A204.1 (cell line): Measurements from ENCODE around the gene NUP93.
"Not testable (repeated sequence)": the region's sequence is repeated elsewhere in the genome, so short reads cannot be mapped to it uniquely, and the experiment has no call there.

Experiments used
- FAIRE-seq: peaks from 2 replicates; lab custom pipeline; 2012; peaks lifted over from hg19 to GRCh38; lab: Jason Lieb, UNC

Gene NUP93

DNA sequence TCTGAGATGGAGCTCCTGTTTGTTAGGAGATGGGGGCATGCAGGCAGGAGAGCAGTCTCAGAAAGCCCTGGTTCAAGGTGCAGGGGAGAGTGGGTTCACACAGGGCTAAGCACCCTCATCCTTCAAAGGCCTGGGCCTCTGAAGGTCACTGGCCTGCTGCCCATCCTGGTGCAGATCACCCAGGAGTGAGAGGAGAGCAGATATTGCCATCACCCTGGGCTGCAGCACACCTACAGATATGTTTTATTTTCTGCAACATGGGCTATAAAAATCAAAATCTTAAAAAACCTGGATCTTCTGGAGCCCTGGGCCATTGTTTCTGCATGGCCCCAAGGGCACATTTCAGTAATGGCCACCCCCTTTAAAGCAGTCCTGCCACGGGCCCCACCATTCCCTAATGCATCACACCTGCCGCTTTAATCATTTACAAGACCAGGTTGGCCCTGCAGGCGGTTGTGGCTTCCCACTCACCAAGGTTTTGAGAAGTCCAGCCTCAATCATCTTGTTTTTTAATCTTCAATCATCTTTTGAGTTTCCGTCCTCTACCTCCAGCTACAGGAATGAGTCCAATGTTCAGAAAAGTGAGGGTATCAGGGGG is 20.4 kb upstream of the NUP93 start:
- FAIRE-seq: no peak

DNA sequence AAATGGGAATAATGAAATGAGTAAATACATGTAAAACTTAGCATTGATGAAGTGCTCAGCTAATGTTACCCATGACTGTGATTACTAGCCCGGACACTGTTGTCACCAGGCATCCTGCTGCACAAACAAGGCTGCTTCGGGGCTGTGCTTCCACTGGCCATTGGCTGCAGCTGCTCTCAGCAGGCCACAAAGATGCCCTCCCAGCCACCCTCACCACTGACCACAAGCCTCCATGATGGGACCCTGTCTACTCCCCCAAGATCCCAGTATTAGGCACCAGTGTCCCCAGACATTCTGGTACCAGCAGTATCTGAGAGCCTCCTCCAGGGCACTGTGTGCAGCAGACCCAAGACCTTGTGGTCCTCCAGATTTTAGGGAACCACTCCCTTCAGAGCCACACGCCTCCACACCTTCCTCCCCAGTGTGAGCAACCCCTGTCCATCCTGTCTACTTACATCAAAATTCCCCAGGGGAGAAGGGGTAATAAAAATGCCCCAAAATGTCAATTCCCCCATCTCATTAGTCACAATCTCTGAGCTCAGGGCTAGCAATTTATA is 19.7 kb upstream of the NUP93 start:
- no peak for FAIRE-seq

DNA sequence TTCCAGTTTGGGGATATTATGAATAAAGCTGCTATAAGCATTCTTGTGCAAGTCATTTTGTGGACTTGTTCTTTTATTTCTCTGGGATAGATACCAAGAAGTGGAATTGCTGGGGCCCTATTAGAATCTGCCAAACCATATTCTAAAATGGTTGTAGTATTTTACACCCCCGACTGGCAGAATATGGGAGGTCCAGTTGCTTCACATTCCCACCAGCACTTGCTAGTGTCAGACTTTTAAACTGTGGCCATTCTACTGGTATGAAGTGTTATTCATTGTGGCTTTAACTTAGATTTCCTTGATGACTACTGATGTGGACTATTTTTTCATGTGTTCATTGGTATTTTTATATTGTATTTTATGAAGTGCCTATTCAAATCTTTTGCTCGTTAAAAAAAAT is 18.1 kb upstream of the NUP93 start:
- no peak for FAIRE-seq

DNA sequence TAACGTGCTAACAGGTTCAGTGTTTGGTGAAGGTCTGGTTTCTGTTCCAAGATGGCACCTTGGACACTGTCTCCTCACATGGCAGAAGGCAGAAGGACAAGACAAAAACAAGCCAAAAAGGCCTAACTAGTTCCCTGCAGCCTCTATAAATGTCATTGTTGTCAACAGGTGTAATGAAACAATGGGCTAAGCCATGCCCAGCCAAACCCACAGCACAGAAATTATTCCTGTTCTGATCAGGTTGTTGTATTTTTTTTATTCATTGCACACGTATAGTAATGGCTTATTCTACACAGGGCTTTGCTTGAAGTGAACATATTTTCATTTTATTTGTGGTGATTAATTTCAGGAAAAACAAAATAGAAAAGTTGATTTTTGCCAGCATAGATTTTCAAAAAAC is 16.1 kb upstream of the NUP93 start:
- FAIRE-seq: no peak

DNA sequence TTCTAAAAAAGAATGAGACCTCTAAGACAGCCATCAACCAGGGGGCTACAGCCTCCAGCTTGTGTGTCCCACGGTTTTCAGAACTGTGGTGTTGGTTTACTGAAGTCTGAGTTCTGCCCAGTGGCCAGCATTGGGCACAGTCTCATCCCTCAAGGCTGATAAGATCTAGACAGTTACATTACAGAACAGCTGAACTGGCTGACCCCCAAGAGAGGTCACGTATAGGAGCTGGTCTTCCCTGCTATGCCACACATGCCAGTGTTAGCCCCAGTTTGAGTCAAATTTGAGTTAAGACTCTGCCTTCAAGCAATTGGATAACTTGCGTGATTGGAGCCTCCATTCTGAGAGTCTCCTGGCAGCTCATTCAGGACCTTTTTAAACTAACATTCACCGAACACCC is 14.8 kb upstream of the NUP93 start:
- no peak for FAIRE-seq

DNA sequence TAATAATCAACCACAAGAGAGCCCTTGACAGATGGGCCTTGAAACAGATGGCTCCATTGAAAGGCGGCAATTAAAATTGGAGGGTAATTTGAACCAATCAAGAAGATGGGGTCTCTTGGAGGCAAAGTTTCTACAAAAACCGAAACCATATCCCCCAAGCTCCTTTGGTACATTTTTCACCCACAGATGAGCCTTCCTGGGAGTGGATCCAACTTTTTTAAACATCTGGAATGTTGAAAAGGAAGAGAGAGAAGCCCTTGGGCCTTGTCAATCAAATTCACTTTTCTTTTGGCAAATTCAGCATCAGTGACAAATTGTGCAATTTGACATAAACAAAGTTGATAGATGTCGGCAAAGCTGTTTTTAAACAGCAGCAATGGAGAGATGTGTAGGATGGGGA is 13.2 kb upstream of the NUP93 start:
- no peak for FAIRE-seq

DNA sequence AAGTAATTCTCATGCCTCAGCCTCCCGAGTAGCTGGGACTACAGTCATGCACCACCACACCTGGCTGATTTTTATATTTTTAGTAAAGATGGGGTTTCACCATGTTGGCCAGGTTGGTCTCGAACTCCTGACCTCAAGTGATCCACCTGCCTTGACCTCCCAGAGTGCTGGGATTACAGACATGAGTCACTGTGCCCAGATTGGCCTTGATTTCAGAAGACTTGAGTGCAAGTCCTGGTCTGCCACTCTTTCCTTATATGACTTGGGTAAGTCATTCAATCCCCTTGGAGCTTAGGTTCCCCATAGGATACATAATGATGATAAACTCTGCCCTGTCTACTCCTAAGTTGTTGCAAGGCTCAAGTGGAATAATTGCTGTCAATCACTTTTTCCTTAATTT is 12.4 kb upstream of the NUP93 start:
- not testable (repeated sequence) for FAIRE-seq

DNA sequence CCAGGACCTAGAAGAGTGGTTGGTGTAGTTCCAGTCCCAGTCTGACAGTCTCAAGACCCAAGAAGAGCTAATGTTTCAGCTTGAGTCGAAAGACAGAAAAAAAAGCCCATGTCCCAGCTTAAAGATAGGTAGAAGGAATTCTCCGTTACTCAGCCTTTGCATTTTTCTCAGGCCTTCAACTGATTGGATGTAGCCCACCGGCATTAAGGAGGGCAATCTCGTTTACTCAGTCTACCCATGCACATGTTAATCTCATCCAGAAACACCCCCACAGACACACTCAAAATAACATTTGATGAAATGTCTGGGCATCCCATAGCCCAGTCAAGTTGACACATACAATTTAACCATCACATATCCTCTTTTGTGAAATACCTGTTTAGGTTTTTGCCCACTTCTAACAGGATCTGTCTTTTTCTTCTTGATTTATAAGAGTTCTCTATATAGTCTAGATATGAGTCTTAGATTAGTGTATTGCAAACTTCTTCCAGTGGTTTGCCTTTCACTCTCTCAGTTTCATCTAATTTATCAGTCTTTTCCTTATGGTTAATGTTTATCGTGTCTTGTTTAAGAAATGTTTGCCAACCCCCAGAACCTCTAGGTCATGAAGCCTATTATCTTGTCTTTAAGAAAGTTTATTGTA is 7.6 kb upstream of the NUP93 start:
- FAIRE-seq: no peak

DNA sequence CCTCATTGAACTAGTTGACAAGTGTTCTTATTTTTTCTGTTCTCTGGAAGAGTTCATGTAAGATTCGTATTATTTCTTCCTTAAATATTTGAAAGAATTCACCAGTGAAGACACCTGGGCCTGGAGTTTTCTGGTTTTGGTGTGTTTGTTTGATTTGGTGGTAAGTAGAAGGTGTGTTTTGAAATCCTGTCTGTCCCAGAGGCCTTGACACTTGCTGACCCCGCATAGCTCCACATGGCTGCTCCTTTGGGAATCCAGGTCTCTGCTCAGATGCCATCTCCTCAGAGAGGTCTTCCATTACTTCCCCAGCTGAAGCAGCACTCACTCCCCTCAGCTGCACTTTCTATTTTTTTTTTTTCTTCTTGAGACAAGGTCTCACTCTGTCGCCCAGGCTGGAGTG is 5.7 kb upstream of the NUP93 start:
- FAIRE-seq: no peak

DNA sequence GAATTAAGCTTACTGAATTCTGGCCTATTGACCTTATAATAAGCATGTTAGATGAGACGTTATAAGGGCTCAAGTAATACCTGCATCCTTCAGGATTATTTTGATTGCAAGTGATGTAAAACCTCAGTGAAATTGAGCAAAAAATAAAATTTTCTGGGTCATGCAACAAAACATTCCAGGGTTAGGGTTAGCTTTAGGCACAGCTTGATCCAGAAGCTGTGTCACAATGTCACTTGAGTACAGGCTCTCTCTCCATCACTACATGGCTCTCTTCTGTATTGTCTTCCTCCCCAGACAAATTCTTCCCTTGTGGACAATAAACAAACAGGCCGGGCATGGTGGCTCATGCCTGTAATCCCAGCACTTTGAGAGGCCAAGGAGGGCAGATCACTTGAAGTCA is 3.6 kb upstream of the NUP93 start:
- FAIRE-seq: no peak

DNA sequence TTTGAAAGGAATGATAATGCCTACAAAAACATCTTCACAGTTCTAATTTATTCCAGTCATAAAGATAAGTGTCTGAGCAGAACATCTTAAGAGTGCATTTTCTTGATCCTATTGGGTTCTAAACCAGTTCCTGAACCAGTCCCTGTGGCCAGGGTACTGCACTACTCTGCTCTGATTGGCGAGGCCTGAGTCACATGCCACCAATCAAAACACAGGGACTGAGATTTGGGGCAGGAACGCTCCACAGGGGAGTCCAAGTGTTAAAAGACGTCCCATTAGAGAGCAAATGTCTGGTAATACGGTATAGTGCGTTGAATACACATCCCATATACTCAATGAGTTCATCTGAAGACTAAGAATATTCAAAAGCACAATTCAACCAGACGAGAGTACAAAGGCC is 3.0 kb upstream of the NUP93 start:
- FAIRE-seq: no peak

DNA sequence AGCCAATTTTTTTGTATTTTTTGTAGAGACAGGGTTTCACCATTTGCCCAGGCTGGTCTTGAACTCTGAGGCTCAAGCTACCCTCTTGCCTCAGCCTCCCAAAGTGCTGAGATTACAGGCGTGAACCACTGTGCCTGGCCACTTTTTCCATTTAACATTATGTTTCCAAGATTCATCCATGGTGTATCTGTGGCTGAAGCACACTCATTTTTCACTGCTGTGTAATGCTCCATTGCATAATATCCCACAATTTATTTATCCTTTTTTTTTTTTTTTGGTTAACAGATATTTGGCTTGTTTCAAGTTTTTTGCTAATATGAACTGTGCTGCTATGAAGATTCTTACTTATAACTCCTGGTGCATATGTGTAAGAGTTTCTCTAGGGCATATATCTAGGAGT is 1.9 kb upstream of the NUP93 start:
- no peak for FAIRE-seq

DNA sequence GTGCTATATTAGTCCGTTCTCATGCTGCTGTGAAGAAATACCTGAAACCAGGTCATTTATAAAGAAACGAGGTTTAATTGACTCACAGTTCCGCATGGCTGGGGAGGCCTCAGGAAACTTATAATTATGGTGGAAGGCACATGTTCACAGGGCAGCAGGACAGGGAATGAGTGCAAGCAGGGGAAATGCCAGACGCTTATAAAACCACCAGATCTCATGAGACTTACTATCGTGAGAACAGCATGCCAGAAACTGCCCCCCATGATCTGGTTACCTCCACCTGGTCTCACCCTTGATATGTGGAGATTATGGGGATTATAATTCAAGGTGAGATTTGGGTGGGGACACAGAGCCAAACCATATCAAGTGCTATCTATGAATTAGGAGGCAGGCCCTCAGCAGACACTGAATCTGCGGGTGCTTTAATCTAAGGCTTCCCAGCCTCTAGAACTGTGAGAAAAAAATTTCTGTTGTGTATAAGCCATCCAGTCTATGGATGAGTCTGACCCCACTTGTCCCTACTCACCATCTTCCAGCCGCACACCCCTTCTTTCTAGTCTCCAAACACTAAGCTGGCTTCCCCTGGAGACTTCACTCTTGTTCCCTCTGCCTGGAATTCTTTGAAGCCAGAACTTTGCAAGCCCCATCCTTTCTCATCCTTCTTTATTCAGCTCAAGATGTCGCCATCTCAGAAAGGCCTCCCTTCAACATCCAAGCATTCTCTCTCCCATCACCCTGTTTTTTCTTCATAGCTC is 772 bp upstream of the NUP93 start:
- FAIRE-seq: no peak

DNA sequence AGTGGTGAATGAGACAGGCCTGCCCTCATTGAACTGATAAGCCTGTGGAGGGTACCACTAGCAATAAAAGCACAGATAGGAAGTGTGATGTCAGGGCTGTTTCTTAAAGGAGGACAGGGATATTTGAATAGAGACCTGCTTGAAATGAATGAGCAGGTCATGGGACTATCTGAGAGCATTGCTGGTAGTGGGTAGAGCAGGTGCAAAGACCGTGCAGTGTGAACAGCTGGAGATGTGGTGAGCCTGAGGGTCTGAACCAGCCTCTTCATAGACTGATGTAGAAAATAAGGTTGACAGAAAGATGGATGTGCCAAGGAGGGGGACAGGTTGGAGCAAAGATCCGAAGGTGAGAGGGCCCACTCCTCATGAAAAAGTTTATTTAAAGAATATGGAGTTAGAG is 2.4 kb downstream of the NUP93 start:
- no peak for FAIRE-seq

DNA sequence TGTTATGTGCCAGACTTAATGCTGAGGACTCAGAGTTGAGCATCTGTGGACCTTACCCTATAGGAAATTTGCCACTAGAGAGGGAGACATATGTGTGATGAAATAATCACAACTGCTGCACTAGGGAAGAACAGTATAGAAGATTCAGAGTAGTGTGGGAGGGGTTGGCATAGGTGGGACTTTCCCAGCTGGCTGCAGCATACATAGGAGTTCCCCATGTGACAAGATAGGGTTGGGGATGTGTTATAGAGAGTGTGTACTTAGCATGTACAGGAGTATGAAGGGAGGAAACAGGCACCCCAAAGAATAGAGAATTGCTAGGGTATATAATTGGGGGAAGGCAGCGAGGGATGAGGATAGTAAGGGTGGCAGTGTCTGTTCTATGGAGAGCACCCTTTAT is 2.9 kb downstream of the NUP93 start:
- FAIRE-seq: no peak

DNA sequence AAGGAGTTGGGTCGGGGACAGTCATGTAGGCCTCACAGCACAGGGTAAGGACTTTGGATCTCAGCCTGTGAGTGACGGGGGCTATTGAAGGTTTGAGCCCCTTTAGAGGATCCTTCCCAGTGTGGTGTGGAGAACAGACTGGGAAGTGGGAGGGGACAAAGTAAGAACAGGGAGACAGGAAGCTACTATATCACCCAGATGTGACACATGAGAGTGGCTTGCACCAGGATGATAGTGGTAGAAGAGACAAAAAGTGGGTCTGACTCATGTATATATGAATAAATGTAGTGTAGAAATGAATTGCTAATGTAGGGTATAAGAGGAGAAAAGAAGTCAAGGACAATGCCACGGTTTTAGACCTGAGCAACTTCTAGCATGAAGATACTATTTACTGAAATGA is 4.5 kb downstream of the NUP93 start:
- FAIRE-seq: no peak

DNA sequence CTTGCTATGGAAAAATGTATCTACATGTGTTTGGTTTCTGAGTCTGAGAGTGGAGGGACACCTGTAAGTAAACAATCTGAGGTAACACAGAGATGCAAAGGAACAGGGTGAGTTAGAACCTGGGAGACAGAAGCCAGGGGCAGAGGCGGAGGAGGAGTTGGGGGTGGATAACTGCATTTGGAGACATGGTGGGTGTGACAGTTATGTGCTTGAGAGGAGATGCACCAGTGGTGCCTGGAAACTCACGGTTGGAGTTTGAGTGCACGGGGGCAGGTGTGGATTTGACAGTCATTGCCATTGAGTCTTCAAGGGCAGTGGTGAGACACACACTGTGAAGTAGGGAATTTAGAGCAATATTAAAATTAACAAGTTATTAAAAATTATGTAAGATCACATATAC is 6.5 kb downstream of the NUP93 start:
- FAIRE-seq: no peak

DNA sequence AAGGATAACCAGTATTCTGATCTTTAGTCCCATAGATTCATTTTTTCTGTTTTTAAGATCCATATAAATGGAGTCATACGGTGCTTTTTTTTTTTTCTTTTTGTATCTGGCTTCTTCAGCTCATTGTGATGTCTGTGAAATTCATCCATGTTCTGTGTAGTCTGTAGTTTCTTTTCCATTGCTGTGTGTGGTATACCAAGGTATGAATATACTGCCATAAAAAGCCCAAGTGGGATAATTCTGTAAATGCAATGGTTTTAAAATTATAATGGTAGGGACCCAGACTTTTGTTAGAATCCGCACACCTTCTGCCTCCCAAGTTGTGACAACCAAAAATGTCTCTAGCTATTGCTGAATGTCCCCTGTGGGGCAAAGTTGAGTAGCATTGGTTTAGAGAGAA is 7.6 kb downstream of the NUP93 start:
- FAIRE-seq: no peak

DNA sequence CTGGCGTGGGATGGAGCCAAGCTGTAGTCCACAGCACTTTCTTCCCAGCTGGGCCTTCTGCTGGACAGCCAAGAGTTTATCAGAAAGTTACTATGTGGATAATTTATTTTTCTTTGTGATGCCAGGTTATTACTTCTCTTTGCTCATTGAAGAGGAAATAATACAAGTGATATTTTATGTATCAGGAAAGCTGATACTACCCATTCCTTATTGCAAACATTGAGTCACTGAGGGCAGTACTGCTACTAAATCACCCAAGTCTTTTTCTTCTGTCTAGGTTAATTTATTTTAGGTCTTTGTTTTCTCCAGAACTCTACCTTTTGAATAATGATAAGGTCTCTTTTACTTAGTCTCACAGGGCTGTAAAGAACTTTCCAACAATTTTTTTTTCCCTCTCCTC is 8.3 kb downstream of the NUP93 start:
- FAIRE-seq: no peak

DNA sequence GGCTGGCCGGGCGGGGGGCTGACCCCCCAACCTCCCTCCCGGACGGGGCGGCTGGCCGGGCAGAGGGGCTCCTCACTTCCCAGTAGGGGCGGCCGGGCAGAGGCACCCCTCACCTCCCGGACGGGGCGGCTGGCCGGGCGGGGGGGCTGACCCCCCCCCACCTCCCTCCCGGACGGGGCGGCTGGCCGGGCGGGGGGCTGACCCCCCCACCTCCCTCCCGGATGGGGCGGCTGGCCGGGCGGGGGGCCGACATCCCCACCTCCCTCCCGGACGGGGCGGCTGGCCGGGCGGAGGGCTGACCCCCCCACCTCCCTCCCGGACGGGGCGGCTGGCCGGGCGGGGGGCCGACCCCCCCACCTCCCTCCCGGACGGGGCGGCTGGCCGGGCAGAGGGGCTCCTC is 9.4 kb downstream of the NUP93 start:
- not testable (repeated sequence) for FAIRE-seq

DNA sequence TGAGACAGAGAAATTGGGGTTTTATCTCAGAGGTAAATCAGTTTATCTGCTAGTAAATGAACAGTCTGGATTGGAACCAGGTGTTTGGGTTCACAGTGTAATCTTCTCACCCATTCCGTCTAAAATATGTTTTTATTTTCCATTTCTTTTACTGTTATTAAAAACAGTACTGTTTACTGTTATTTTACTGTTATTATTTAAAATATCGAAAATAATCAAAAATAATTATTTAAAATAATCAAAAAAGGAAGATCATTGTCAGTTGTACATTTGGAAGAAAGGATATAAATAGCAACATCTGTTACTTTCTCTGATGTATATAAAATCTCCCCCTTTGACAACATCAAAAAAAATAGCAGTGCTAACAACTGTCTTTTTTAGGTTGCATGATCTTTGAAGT is 11.5 kb downstream of the NUP93 start:
- FAIRE-seq: no peak

DNA sequence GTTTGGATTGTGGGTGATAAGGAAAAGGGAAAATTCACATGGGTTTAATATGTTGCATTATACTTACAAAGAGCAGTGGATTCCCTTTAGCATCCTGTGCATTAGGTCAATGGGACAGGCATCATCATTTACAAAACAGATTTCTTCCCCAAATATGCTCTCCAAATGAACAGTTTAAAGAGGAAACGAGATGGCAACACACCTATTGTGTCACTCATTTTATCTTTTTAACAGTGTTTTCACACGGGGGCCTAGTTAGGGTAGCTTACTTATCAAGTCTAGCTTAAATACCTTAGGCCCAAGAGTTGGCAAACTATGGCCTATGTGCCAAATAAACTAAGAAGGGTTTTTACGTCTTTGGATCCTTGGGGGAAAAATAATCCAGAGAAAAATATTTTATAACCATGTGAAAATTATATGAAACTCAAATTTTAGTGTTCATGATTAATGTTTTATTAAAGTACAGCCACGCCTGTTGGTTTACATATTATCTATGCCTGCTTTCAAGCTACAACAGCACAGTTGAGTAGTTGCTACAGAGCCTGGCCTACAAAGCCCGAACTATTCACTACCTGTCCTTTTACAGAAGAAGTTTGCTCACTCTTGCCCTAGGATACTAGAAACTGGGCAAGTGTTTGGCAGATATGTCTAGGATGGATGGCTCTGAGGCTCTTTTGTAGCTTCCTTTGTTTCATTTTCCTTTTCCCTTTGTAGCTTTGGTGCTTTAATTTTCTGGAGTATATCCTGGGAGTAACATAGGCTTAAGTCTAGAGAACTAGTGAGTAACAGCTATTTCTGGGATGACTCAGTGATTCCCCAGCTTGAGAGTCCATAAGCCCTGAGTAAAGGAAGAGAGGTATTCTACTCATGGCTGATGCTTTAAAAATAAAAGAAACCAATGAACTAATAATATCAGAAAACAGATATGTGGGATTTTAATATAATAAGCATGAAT is 12.4 kb downstream of the NUP93 start:
- FAIRE-seq: no peak

DNA sequence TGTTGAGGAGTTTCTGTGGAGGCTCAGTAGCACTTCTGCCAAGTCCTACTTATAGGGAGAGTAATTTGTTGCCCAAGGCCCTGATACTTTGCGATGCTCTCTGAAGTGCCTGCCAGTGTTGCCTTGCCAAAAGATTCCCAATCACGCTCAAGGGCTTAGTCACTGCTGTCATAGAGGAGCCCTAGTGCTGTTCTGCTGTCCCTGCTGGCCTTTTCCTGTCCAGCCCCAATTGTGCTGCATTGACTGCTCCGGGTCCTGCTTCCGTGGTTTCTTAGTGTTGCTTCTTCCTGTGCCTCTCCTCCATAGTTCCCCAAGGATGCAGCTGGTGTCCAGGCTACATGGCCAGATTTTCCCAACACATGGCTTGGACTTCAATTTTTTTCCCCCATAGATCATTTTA is 13.9 kb downstream of the NUP93 start:
- FAIRE-seq: no peak
